OCI-LY3 (cell line): ENCODE measurements around the gene ODAD2.
"Not testable (repeated sequence)": the region's sequence is repeated elsewhere in the genome, so short reads cannot be mapped to it uniquely, and the experiment has no call there.

Experiments used
- H2AFZ ChIP-seq: fragments of 200-600, 300-600 bp; shearing (Covaris generic); 2 replicates; pipeline ENCODE4 v1.6.0; 2014; ENCODE audit warnings: antibody characterized with exemption, low read depth, low read length
- H3K27ac ChIP-seq: fragments of 200-600, 300-600 bp; sonication (generic); 2 replicates; pipeline ENCODE4 v1.5.1; 2014; ENCODE audit warnings: mild to moderate bottlenecking, low read length, moderate library complexity, mixed read lengths
- H3K27me3 ChIP-seq: fragments of 200-600, 300-600 bp; sonication (generic); 2 replicates; pipeline ENCODE4 v1.6.1; 2014; ENCODE audit warnings: low read depth, low read length, mixed read lengths
- H3K36me3 ChIP-seq: fragments of 200-600, 300-600 bp; sonication (generic); replicated peaks from 2 replicates; pipeline ENCODE3; 2014; ENCODE audit warnings: low read depth, low read length, mixed read lengths
- H3K4me1 ChIP-seq: fragments of 300-600, 200-600 bp; sonication (generic); 2 replicates; pipeline ENCODE4 v1.6.1; 2014; ENCODE audit warnings: low read length, mixed read lengths
- H3K4me2 ChIP-seq: fragments of 200-600, 300-600 bp; sonication (generic); 2 replicates; pipeline ENCODE4 v1.6.1; 2014; ENCODE audit warnings: low read length, mixed read lengths
- H3K4me3 ChIP-seq: fragments of 300-600, 200-600 bp; sonication (generic); 2 replicates; pipeline ENCODE4 v1.5.1; 2014; ENCODE audit warnings: antibody characterized with exemption, mild to moderate bottlenecking, low read length, moderate library complexity
- H3K79me2 ChIP-seq: fragments of 300-600, 200-600 bp; shearing (Covaris generic); 2 replicates; pipeline ENCODE4 v1.6.1; 2014; ENCODE audit warnings: mild to moderate bottlenecking, low read length, mixed read lengths
- H3K9ac ChIP-seq: fragments of 300-600, 200-600 bp; shearing (Covaris generic); 2 replicates; pipeline ENCODE4 v1.6.0; 2014; ENCODE audit warnings: mild to moderate bottlenecking, low read length, moderate library complexity
- H3K9me3 ChIP-seq: fragments of 200-600, 300-600 bp; shearing (Covaris generic); 2 replicates; pipeline ENCODE4 v1.6.1; 2014; ENCODE audit warnings: low read length, mixed read lengths; ENCODE audit not compliant: insufficient read depth
- H4K20me1 ChIP-seq: fragments of 200-600, 300-600 bp; sonication (generic); 2 replicates; pipeline ENCODE4 v1.6.1; 2016; ENCODE audit warnings: low read length, mixed read lengths; ENCODE audit not compliant: insufficient read depth
- CTCF ChIP-seq: fragments of 200-600, 300-600 bp; sonication (generic); IDR thresholded peaks from 2 replicates; pipeline ENCODE4 v1.5.1; 2014; ENCODE audit warnings: antibody characterized with exemption, low read length, low read depth
- EZH2phosphoT487 ChIP-seq: fragments of 200-600 bp; shearing (Covaris generic); IDR thresholded peaks from 2 replicates; pipeline ENCODE4 v1.6.1; 2018; ENCODE audit warnings: antibody characterized with exemption, mixed run types, low read depth

ODAD2 gene

GRCh38 chr10:27998178-27998953 is 513 bp downstream of the ODAD2 start:
- Histone ChIP-seq H3K27ac (no peak overlapping the region), H3K9me3 (no peaks in the 10 kb centered on the region), H3K79me2 (no peaks in the 10 kb centered on the region), H3K36me3 (no peaks in the 10 kb centered on the region), H3K4me3 (peak overlapping the region; percentile 81), H2AFZ (peak overlapping the region; percentile 60; the same call in 1 of the 2 replicates), H3K27me3 (peaks cover 2% of the 10 kb centered on the region; the same call in 1 of the 2 replicates), H3K9ac (peak overlapping the region; percentile 56), H3K4me2 (peak overlapping the region; percentile 77), H3K4me1 (no peaks in the 10 kb centered on the region), H4K20me1 (no peaks in the 10 kb centered on the region)
- no peak for TF ChIP-seq EZH2phosphoT487
- no peak for TF ChIP-seq CTCF

GRCh38 chr10:27997865-27998177 is 1.1 kb downstream of the ODAD2 start:
- Histone ChIP-seq H3K4me1 (no peaks in the 10 kb centered on the region), H3K9me3 (no peaks in the 10 kb centered on the region), H3K27ac (no peak overlapping the region), H4K20me1 (no peaks in the 10 kb centered on the region), H3K4me2 (peak overlapping the region; percentile 72), H3K9ac (peak overlapping the region; percentile 56), H3K79me2 (no peaks in the 10 kb centered on the region), H3K4me3 (peak overlapping the region; percentile 81), H3K36me3 (no peaks in the 10 kb centered on the region), H2AFZ (peak overlapping the region; percentile 60; the same call in 1 of the 2 replicates), H3K27me3 (peaks cover 2% of the 10 kb centered on the region; the same call in 1 of the 2 replicates)
- TF ChIP-seq CTCF: no peak
- TF ChIP-seq EZH2phosphoT487: no peak

- H2AFZ ChIP-seq: no peak overlapping the region
- no peak overlapping the region for H3K4me2 ChIP-seq
- no peak overlapping the region for H3K27ac ChIP-seq
- H3K9ac ChIP-seq: no peak overlapping the region
- no peaks in the 10 kb centered on the region for H3K9me3 ChIP-seq
- H3K4me3 ChIP-seq: no peak overlapping the region
- no peaks in the 10 kb centered on the region for H3K4me1 ChIP-seq
- H3K79me2 ChIP-seq: no peaks in the 10 kb centered on the region
- H3K27me3 ChIP-seq: peaks cover 2% of the 10 kb centered on the region; the same call in 1 of the 2 replicates
- TF ChIP-seq CTCF: no peak
- no peak for TF ChIP-seq EZH2phosphoT487
- H3K36me3 ChIP-seq: no peaks in the 10 kb centered on the region
- H4K20me1 ChIP-seq: no peaks in the 10 kb centered on the region
Observed at GRCh38 chr10:27995311-27995710, 3.6 kb downstream of the ODAD2 start.

- H3K9me3 ChIP-seq, H3K4me1 ChIP-seq, H3K36me3 ChIP-seq, H2AFZ ChIP-seq, H3K27me3 ChIP-seq, H4K20me1 ChIP-seq, H3K27ac ChIP-seq, H3K4me2 ChIP-seq, H3K4me3 ChIP-seq, H3K9ac ChIP-seq, H3K79me2 ChIP-seq: not testable (repeated sequence)
Observed at GRCh38 chr10:27989357-27989756, 9.5 kb downstream of the ODAD2 start.
